ENCODE data around the gene RNF212B.

DNA sequence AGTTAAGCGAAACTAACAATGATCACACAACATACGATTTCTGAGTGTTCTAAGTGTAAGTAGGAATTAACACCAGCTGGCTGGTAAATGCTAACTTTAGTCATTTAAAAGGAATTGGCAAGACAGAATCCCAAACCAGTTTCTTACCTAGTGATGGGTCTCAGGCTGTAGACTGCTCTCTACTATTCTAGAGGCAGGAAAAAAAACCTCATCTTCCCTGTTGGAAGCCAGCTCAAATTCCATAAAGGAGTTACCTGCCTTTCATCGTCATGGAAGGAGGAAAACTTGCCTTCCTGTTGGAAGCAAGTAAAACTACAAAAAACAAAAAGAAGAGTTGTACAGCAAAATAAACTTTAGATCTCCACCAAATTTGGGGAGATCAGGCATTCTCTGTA is 30.6 kb upstream of the RNF212B start:
- TF ChIP-seq, protein P1, sequence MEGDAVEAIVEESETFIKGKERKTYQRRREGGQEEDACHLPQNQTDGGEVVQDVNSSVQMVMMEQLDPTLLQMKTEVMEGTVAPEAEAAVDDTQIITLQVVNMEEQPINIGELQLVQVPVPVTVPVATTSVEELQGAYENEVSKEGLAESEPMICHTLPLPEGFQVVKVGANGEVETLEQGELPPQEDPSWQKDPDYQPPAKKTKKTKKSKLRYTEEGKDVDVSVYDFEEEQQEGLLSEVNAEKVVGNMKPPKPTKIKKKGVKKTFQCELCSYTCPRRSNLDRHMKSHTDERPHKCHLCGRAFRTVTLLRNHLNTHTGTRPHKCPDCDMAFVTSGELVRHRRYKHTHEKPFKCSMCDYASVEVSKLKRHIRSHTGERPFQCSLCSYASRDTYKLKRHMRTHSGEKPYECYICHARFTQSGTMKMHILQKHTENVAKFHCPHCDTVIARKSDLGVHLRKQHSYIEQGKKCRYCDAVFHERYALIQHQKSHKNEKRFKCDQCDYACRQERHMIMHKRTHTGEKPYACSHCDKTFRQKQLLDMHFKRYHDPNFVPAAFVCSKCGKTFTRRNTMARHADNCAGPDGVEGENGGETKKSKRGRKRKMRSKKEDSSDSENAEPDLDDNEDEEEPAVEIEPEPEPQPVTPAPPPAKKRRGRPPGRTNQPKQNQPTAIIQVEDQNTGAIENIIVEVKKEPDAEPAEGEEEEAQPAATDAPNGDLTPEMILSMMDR (IDR thresholded peaks at IDR 0.05; ENCODE audit: low read depth, low read length) = no peak
- TF ChIP-seq POLR2A (IDR thresholded peaks at IDR 0.05; ENCODE audit: extremely low read depth, insufficient read length) (no peak), MAX (IDR thresholded peaks at IDR 0.05; ENCODE audit: low read depth, low read length) (no peak)
